Central memory CD8-positive, alpha-beta T cell (primary cell): ENCODE results near the gene RNF39.
A peak's percentile ranks its signal among the peaks of the same experiment; 100 is the strongest.

ENCODE experiments used
- ATAC-seq: fragments of 150-1000 bp; cut with Tn5 transposase; replicated peaks from 2 replicates; pipeline ENCODE4 v1.10.0; 2022; ENCODE audit warnings: mild to moderate bottlenecking, moderate FRiP score, moderate number of reproducible peaks; ENCODE audit not compliant: poor library complexity, severe bottlenecking; ENCODE audit errors: extremely low read depth
- DNase-seq, 2 donors: peaks; one replicate each; pipeline ENCODE4 v3.0.0; 2021; ENCODE audit warnings: low spot score in 2 of 2
- H3K27ac Mint-ChIP-seq: one replicate; pipeline ENCODE4 v1.8.0; 2022; ENCODE audit warnings: low read depth, mild to moderate bottlenecking, moderate library complexity, mixed read lengths
- H3K27me3 Mint-ChIP-seq: one replicate; pipeline ENCODE4 v1.8.0; 2022; ENCODE audit warnings: mixed read lengths
- H3K36me3 Mint-ChIP-seq: one replicate; pipeline ENCODE4 v1.8.0; 2022; ENCODE audit warnings: mild to moderate bottlenecking, moderate library complexity, mixed read lengths; ENCODE audit not compliant: insufficient read depth
- H3K4me1 Mint-ChIP-seq: one replicate; pipeline ENCODE4 v1.8.0; 2022; ENCODE audit warnings: mixed read lengths
- H3K4me3 Mint-ChIP-seq: one replicate; pipeline ENCODE4 v1.8.0; 2022; ENCODE audit warnings: mild to moderate bottlenecking, moderate library complexity, mixed read lengths
- H3K9me3 Mint-ChIP-seq: one replicate; pipeline ENCODE4 v1.8.0; 2022; ENCODE audit warnings: mixed read lengths

Gene RNF39

GRCh38 chr6:30087876-30088275 is 12.3 kb upstream of the RNF39 start:
- Mint-ChIP-seq H3K27me3 (peaks cover 66% of the 10 kb centered on the region), H3K4me3 (no peak overlapping the region), H3K4me1 (no peaks in the 10 kb centered on the region), H3K27ac (no peak overlapping the region), H3K9me3 (no peaks in the 10 kb centered on the region), H3K36me3 (no peaks in the 10 kb centered on the region)
- no peak for ATAC-seq
- DNase-seq, result no peak

GRCh38 chr6:30077218-30077617 is 1.6 kb upstream of the RNF39 start:
- ATAC-seq (no peak), DNase-seq (no peak)
- H3K27me3 Mint-ChIP-seq, result peaks cover 38% of the 10 kb centered on the region
- peaks cover 4% of the 10 kb centered on the region for H3K36me3 Mint-ChIP-seq
- H3K27ac Mint-ChIP-seq, result no peak overlapping the region
- H3K4me1 Mint-ChIP-seq, result peaks cover 31% of the 10 kb centered on the region
- H3K4me3 Mint-ChIP-seq, result no peak overlapping the region
- H3K9me3 Mint-ChIP-seq, result no peaks in the 10 kb centered on the region

- peaks cover 39% of the 10 kb centered on the region for H3K4me1 Mint-ChIP-seq
- peaks cover 4% of the 10 kb centered on the region for H3K36me3 Mint-ChIP-seq
- ATAC-seq (no peak), DNase-seq (no peak)
- peaks cover 47% of the 10 kb centered on the region for H3K27me3 Mint-ChIP-seq
- H3K4me3 Mint-ChIP-seq, result peak overlapping the region; percentile 60
- H3K27ac Mint-ChIP-seq, result no peak overlapping the region
- H3K9me3 Mint-ChIP-seq, result no peaks in the 10 kb centered on the region
These were observed 492 bp upstream of the RNF39 start for GRCh38 chr6:30075790-30076732.

GRCh38 chr6:30074331-30075093 is 1.1 kb downstream of the RNF39 start:
- H3K4me1 Mint-ChIP-seq, result peaks cover 51% of the 10 kb centered on the region
- DNase-seq, result no peak
- no peak for ATAC-seq
- peaks cover 9% of the 10 kb centered on the region for H3K36me3 Mint-ChIP-seq
- no peak overlapping the region for H3K27ac Mint-ChIP-seq
- H3K4me3 Mint-ChIP-seq, result peak overlapping the region; percentile 60
- H3K9me3 Mint-ChIP-seq, result no peaks in the 10 kb centered on the region
- peaks cover 59% of the 10 kb centered on the region for H3K27me3 Mint-ChIP-seq

- Mint-ChIP-seq H3K27ac (no peak overlapping the region), H3K27me3 (peaks cover 59% of the 10 kb centered on the region), H3K9me3 (no peaks in the 10 kb centered on the region), H3K4me1 (peaks cover 52% of the 10 kb centered on the region), H3K36me3 (peaks cover 18% of the 10 kb centered on the region), H3K4me3 (no peak overlapping the region)
- no peak for ATAC-seq
- DNase-seq, result no peak
These were observed 1.9 kb downstream of the RNF39 start for GRCh38 chr6:30073489-30074235.

GRCh38 chr6:30071858-30072257 is 3.7 kb downstream of the RNF39 start:
- H3K4me3 Mint-ChIP-seq, result no peak overlapping the region
- H3K27ac Mint-ChIP-seq, result peak overlapping the region; percentile 10
- H3K4me1 Mint-ChIP-seq, result peaks cover 55% of the 10 kb centered on the region
- no peaks in the 10 kb centered on the region for H3K9me3 Mint-ChIP-seq
- peaks cover 59% of the 10 kb centered on the region for H3K27me3 Mint-ChIP-seq
- peaks cover 24% of the 10 kb centered on the region for H3K36me3 Mint-ChIP-seq
- ATAC-seq, result no peak
- DNase-seq, result no peak

GRCh38 chr6:30071081-30071818 is 4.3 kb downstream of the RNF39 start:
- no peak overlapping the region for H3K27ac Mint-ChIP-seq
- peak overlapping the region; percentile 40 for H3K4me3 Mint-ChIP-seq
- H3K9me3 Mint-ChIP-seq, result no peaks in the 10 kb centered on the region
- DNase-seq, result no peak
- peaks cover 28% of the 10 kb centered on the region for H3K36me3 Mint-ChIP-seq
- peaks cover 55% of the 10 kb centered on the region for H3K4me1 Mint-ChIP-seq
- no peak for ATAC-seq
- H3K27me3 Mint-ChIP-seq, result peaks cover 58% of the 10 kb centered on the region

GRCh38 chr6:30067460-30068139 is 8.0 kb downstream of the RNF39 start:
- H3K36me3 Mint-ChIP-seq, result peaks cover 37% of the 10 kb centered on the region
- H3K4me1 Mint-ChIP-seq, result peaks cover 52% of the 10 kb centered on the region
- H3K27ac Mint-ChIP-seq, result peak overlapping the region; percentile 97
- no peaks in the 10 kb centered on the region for H3K9me3 Mint-ChIP-seq
- H3K27me3 Mint-ChIP-seq, result peaks cover 25% of the 10 kb centered on the region
- peak overlapping the region; percentile 89 for H3K4me3 Mint-ChIP-seq
- DNase-seq (no peak), ATAC-seq (no peak)

GRCh38 chr6:30066577-30067459 is 8.8 kb downstream of the RNF39 start, which contains the start of gene PPP1R11:
Gene PPP1R11 (plus strand): TSS chr6:30067198. CDS start chr6:30067411, 213 bp downstream.
- Mint-ChIP-seq H3K27me3 (peaks cover 18% of the 10 kb centered on the region), H3K9me3 (no peaks in the 10 kb centered on the region), H3K27ac (peak within 1 kb of the TSS; percentile 97), H3K4me3 (peak within 1 kb of the TSS; percentile 89), H3K4me1 (peaks cover 50% of the 10 kb centered on the region), H3K36me3 (peaks cover 40% of the 10 kb centered on the region)
- peak; percentile 97 to 99 for DNase-seq
- peak; percentile 99 for ATAC-seq

- Mint-ChIP-seq H3K27ac (peak overlapping the region; percentile 97), H3K27me3 (peaks cover 13% of the 10 kb centered on the region), H3K4me1 (peaks cover 53% of the 10 kb centered on the region), H3K4me3 (peak overlapping the region; percentile 89), H3K36me3 (peaks cover 48% of the 10 kb centered on the region), H3K9me3 (no peaks in the 10 kb centered on the region)
- no peak for ATAC-seq
- no peak for DNase-seq
These were observed 9.5 kb downstream of the RNF39 start for GRCh38 chr6:30066082-30066481.

- peak overlapping the region; percentile 65 for H3K27ac Mint-ChIP-seq
- peaks cover 38% of the 10 kb centered on the region for H3K36me3 Mint-ChIP-seq
- H3K9me3 Mint-ChIP-seq, result no peaks in the 10 kb centered on the region
- no peak for DNase-seq
- peak overlapping the region; percentile 30 for H3K4me3 Mint-ChIP-seq
- H3K27me3 Mint-ChIP-seq, result no peaks in the 10 kb centered on the region
- H3K4me1 Mint-ChIP-seq, result peaks cover 43% of the 10 kb centered on the region
- no peak for ATAC-seq
These were observed 12.3 kb downstream of the RNF39 start for GRCh38 chr6:30063315-30063714.
